Liver (tissue), 9 donors: ENCODE data around the gene BAG2. TPM values are rescaled to one million over a fixed set of nuclear protein-coding genes. Genes with fewer than 3 reads are reported as not detected.

Experiments
- DNase-seq: peaks from one replicate; pipeline ENCODE4 v3.0.0-alpha.2; 2017; ENCODE audit warnings: low spot score
- H3K27ac ChIP-seq, 2 donors: one replicate each; pipeline ENCODE4 v1.7.0; 2013; ENCODE audit warnings: inconsistent platforms in 2 of 2, low read length in 2 of 2, control low read depth in 1 of 2, low read depth in 1 of 2, mild to moderate bottlenecking in 1 of 2
- H3K27me3 ChIP-seq, 4 donors: one replicate each; pipeline versions ENCODE4 v1.6.1 to v1.7.0; 2013; ENCODE audit warnings: low read length in 3 of 4, inconsistent platforms in 1 of 4, mild to moderate bottlenecking in 1 of 4, moderate library complexity in 1 of 4; ENCODE audit not compliant: control insufficient read depth in 4 of 4, insufficient read depth in 4 of 4
- H3K36me3 ChIP-seq, 4 donors: one replicate each; pipeline versions ENCODE4 v1.6.1 to v1.7.0; 2013; ENCODE audit warnings: low read length in 3 of 4, mild to moderate bottlenecking in 3 of 4, low read depth in 1 of 4, moderate library complexity in 1 of 4; ENCODE audit not compliant: control insufficient read depth in 4 of 4, insufficient read depth in 3 of 4
- H3K4me1 ChIP-seq, 4 donors: one replicate each; pipeline versions ENCODE4 v1.6.1 to v1.7.0; 2013; ENCODE audit warnings: low read length in 3 of 4, mild to moderate bottlenecking in 3 of 4, moderate library complexity in 1 of 4; ENCODE audit not compliant: control insufficient read depth in 4 of 4, insufficient read depth in 4 of 4
- H3K4me3 ChIP-seq, 3 donors: one replicate each; pipeline versions ENCODE4 v1.6.1 to v1.7.0; 2013; ENCODE audit warnings: low read length in 3 of 3, control low read depth in 1 of 3, low read depth in 1 of 3, mild to moderate bottlenecking in 1 of 3
- H3K9ac ChIP-seq, 2 donors: one replicate each; pipeline ENCODE4 v1.7.0; 2013; ENCODE audit warnings: low read length in 2 of 2, mild to moderate bottlenecking in 2 of 2, moderate library complexity in 2 of 2, control low read depth in 1 of 2, low read depth in 1 of 2
- H3K9me3 ChIP-seq, 4 donors: one replicate each; pipeline versions ENCODE4 v1.6.1 to v1.7.0; 2013; ENCODE audit warnings: low read length in 3 of 4; ENCODE audit not compliant: control insufficient read depth in 4 of 4
- FOXA2 ChIP-seq: IDR thresholded peaks from 2 replicates; pipeline ENCODE4 v1.6.1; 2016; ENCODE audit warnings: antibody characterized with exemption
- WGBS: extraction: QIAGEN DNeasy Blood & Tissue Kit; methylation state at CpG from one replicate; pipeline ENCODE4 v1.1.7; 2013; 5-methylcytosine and 5-hydroxymethylcytosine counted together
- polyA plus RNA-seq, 2 donors: library from polyadenylated mRNA; stranded (reverse) in 1 of 2; unstranded in 1 of 2; fragments of 200-250 nt in 1 of 2; fragments of >200 nt in 1 of 2; fragmentation: Nextera tagmentation in 1 of 2; extraction: Ambion mirVana in 1 of 2; gene quantifications; one replicate each; pipeline versions ENCODE4 v1.2.1 to v1.2.3, GENCODE V29; 2013 to 2015
- total RNA-seq, 2 donors: library from RNA; depleted of rRNA; stranded (reverse); fragments of >200 nt; gene quantifications; one replicate each; pipeline ENCODE4 v1.2.3, GENCODE V29; 2014
- donor health status: healthy.
- donor health status: healthy.
- donor health status: healthy.
- donor health status: healthy.
- donor health status: healthy.

The BAG2 gene
- total and polyA plus RNA-seq, 4 donors, result 1.8 to 4.9 (median 3.1) TPM

DNA sequence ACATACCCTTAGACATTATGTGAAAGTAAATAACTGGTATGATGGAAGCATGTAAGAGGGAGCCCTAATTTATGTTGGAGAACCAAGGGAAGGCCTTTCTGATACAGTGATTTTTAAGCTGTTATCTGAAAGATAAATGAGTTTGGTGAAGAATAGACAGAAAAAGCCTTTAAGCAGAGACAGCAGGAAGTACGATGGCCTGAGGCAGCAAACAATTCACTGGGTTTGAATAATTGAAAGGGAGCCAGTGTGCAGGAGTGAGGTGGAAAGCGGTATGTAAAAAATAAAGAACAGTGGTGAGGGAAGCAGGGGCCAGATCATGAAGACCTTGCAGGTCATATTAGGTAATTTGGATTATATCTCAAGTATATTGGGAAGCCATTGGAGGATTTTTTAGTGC is 54.1 kb downstream of the BAG2 start:
- no peak overlapping the region for H3K4me3 ChIP-seq
- no peaks in the 10 kb centered on the region for H3K9me3 ChIP-seq
- no peak overlapping the region for H3K27ac ChIP-seq
- H3K4me1 ChIP-seq, result peaks cover 2 to 11% (median 4%) of the 10 kb centered on the region in 4 donors
- H3K27me3 ChIP-seq, result no peaks in the 10 kb centered on the region
- no peak for DNase-seq
- WGBS, result 79% methylated on average over 2 of the region's 2 CpGs
- no peak overlapping the region for H3K9ac ChIP-seq
- no peak for TF ChIP-seq FOXA2
- H3K36me3 ChIP-seq, result no peaks in the 10 kb centered on the region

Other genes starting within 250 kb of the BAG2 start
- under 1 TPM; under 0.01 to 0.14 TPM for gene BEND6, start 217.2 kb upstream of the BAG2 start, total RNA-seq
- under 1 TPM in 1 of 2 donors, not detected in 1; 0.03 TPM for gene BEND6, start 217.2 kb upstream of the BAG2 start, polyA plus RNA-seq
- 10 to 100 TPM in 1 of 2 donors, 1 to 10 TPM in 1; 5.3 to 25.0 TPM for gene KIAA1586, start 125.6 kb upstream of the BAG2 start, total RNA-seq
- gene KIAA1586, start 125.6 kb upstream of the BAG2 start, polyA plus RNA-seq, result 1 to 10 TPM; 2.1 to 5.7 TPM
- 100 to 1,000 TPM in 1 of 2 donors, 10 to 100 TPM in 1; 50.6 to 108 TPM for gene ZNF451, start 82.1 kb upstream of the BAG2 start, total RNA-seq
- 10 to 100 TPM in 1 of 2 donors, 1 to 10 TPM in 1; 5.5 to 17.0 TPM for gene ZNF451, start 82.1 kb upstream of the BAG2 start, polyA plus RNA-seq
- gene RAB23, start 50.0 kb downstream of the BAG2 start, total RNA-seq, result 1 to 10 TPM; 3.0 to 4.3 TPM
- 1 to 10 TPM in 1 of 2 donors, under 1 TPM in 1; 0.60 to 1.7 TPM for gene RAB23, start 50.0 kb downstream of the BAG2 start, polyA plus RNA-seq
- gene PRIM2, start 145.3 kb downstream of the BAG2 start, total RNA-seq, result 10 to 100 TPM in 1 of 2 donors, 1 to 10 TPM in 1; 5.1 to 13.0 TPM
- gene PRIM2, start 145.3 kb downstream of the BAG2 start, polyA plus RNA-seq, result 1 to 10 TPM; 1.6 to 1.8 TPM